Mesenchymal stem cell (in vitro differentiated cells and primary cell): ENCODE measurements around the gene EIF3J.
A peak's percentile ranks its signal among the peaks of the same experiment; 100 is the strongest.

Experiments
- DNase-seq: peaks from one replicate; pipeline ENCODE4 v3.0.0-alpha.2; 2013
- H2AFZ ChIP-seq: one replicate; pipeline ENCODE4 v1.6.1; 2013; ENCODE audit warnings: low read depth, mild to moderate bottlenecking, control low read depth, inconsistent platforms, low read length, moderate library complexity
- H2AK5ac ChIP-seq: 2 replicates; pipeline ENCODE4 v1.6.1; 2013; ENCODE audit warnings: low read length, moderate library complexity, mild to moderate bottlenecking, inconsistent platforms; ENCODE audit not compliant: severe bottlenecking
- H2BK120ac ChIP-seq: one replicate; pipeline ENCODE4 v1.6.1; 2013; ENCODE audit warnings: low read depth, mild to moderate bottlenecking, inconsistent platforms, low read length, moderate library complexity
- H2BK12ac ChIP-seq, 2 experiments: one replicate each; pipeline ENCODE4 v1.6.1; 2013; ENCODE audit warnings: inconsistent platforms in 2 of 2, low read length in 2 of 2, mild to moderate bottlenecking in 2 of 2, moderate library complexity in 2 of 2, control low read depth in 1 of 2
- H2BK15ac ChIP-seq: one replicate; pipeline ENCODE4 v1.6.1; 2013; ENCODE audit warnings: mild to moderate bottlenecking, low read depth, inconsistent platforms; ENCODE audit not compliant: poor library complexity, severe bottlenecking
- H2BK5ac ChIP-seq: 2 replicates; pipeline ENCODE4 v1.6.1; 2013; ENCODE audit warnings: low read depth, mild to moderate bottlenecking, low read length, control low read depth, inconsistent platforms; ENCODE audit not compliant: poor library complexity, severe bottlenecking
- H3K14ac ChIP-seq, 2 experiments: one replicate each; pipeline ENCODE4 v1.6.1; 2013; ENCODE audit warnings: inconsistent platforms in 2 of 2, low read length in 2 of 2, control low read depth in 1 of 2, mild to moderate bottlenecking in 1 of 2, moderate library complexity in 1 of 2
- H3K18ac ChIP-seq, 2 experiments: one replicate each; pipeline ENCODE4 v1.6.1; 2013; ENCODE audit warnings: inconsistent platforms in 2 of 2, low read length in 2 of 2, control low read depth in 1 of 2, low read depth in 1 of 2, mild to moderate bottlenecking in 1 of 2
- H3K23ac ChIP-seq, 2 experiments: one replicate each; pipeline ENCODE4 v1.6.1; 2013; ENCODE audit warnings: inconsistent platforms in 2 of 2, low read length in 2 of 2, mild to moderate bottlenecking in 2 of 2, moderate library complexity in 2 of 2, control low read depth in 1 of 2
- H3K27ac ChIP-seq: 2 replicates; pipeline ENCODE4 v1.5.1; 2013; ENCODE audit warnings: mild to moderate bottlenecking, moderate library complexity, low read length, control low read depth, inconsistent platforms; ENCODE audit not compliant: poor library complexity, severe bottlenecking
- H3K27me3 ChIP-seq, 2 experiments: 2 replicates each; pipeline versions ENCODE4 v1.6.1 to v1.7.0; 2013; ENCODE audit warnings: low read length in 2 of 2, mild to moderate bottlenecking in 2 of 2, moderate library complexity in 2 of 2, control low read depth in 1 of 2, inconsistent platforms in 1 of 2; ENCODE audit not compliant: control insufficient read depth in 1 of 2, insufficient read depth in 1 of 2
- H3K36me3 ChIP-seq, 2 experiments: 2 replicates each; pipeline versions ENCODE4 v1.6.1 to v1.7.0; 2013; ENCODE audit warnings: low read length in 2 of 2, control low read depth in 1 of 2, inconsistent platforms in 1 of 2, low read depth in 1 of 2, mild to moderate bottlenecking in 1 of 2; ENCODE audit not compliant: insufficient read depth in 2 of 2, control insufficient read depth in 1 of 2
- H3K4ac ChIP-seq, 2 experiments: one replicate each; pipeline ENCODE4 v1.6.1; 2013; ENCODE audit warnings: inconsistent platforms in 2 of 2, low read length in 2 of 2, mild to moderate bottlenecking in 2 of 2, moderate library complexity in 2 of 2, control low read depth in 1 of 2, low read depth in 1 of 2
- H3K4me1 ChIP-seq: 2 replicates; pipeline ENCODE4 v1.6.1; 2013; ENCODE audit warnings: low read depth, low read length, control low read depth; ENCODE audit not compliant: control insufficient read depth, insufficient read depth
- H3K4me2 ChIP-seq: 2 replicates; pipeline ENCODE4 v1.6.1; 2013; ENCODE audit warnings: low read length, mild to moderate bottlenecking, inconsistent platforms; ENCODE audit not compliant: poor library complexity, severe bottlenecking
- H3K4me3 ChIP-seq, 2 experiments: 2 replicates each; pipeline versions ENCODE4 v1.5.1 to v1.7.0; 2013; ENCODE audit warnings: low read length in 2 of 2, mild to moderate bottlenecking in 2 of 2, control low read depth in 1 of 2, low read depth in 1 of 2; ENCODE audit not compliant: insufficient read depth in 1 of 2
- H3K79me1 ChIP-seq: replicated peaks from 2 replicates; pipeline ENCODE4 v1.6.1; 2013; ENCODE audit warnings: mild to moderate bottlenecking, control low read depth, low read length, inconsistent platforms; ENCODE audit not compliant: poor library complexity, severe bottlenecking
- H3K9ac ChIP-seq: 2 replicates; pipeline ENCODE4 v1.7.0; 2013; ENCODE audit warnings: mild to moderate bottlenecking, low read length, moderate library complexity
- H3K9me3 ChIP-seq: 2 replicates; pipeline ENCODE4 v1.7.0; 2013; ENCODE audit warnings: mild to moderate bottlenecking, low read length; ENCODE audit not compliant: control insufficient read depth
- H4K8ac ChIP-seq: one replicate; pipeline ENCODE4 v1.6.1; 2013; ENCODE audit warnings: inconsistent platforms, mild to moderate bottlenecking, low read length, moderate library complexity
- H4K91ac ChIP-seq: one replicate; pipeline ENCODE4 v1.6.1; 2013; ENCODE audit warnings: mild to moderate bottlenecking, low read length, inconsistent platforms
- WGBS: methylation state at CpG from one replicate; pipeline ENCODE4 v1.1.7; 2013; ENCODE audit warnings: mixed read lengths; 5-methylcytosine and 5-hydroxymethylcytosine counted together

Gene EIF3J

DNA sequence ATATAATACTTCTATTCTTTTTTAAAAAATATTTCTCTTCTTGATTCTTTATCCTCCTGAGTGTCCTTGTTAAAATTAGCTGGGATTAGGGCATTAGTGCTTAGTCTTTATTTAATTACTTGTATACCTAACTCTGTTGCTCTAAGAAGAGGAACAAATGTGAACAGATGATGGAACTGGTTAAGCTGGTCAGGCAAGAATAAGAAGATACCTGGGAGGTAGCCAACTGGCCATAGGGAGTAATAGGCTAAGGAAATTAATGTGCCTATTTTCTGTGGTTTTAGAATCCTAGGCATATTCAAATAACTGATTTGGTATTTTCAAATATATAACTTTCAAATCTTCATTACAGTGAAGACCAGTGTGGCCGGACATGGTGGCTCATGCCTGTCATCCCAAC is 54.4 kb downstream of the EIF3J start:
- Histone ChIP-seq H3K4me2 (no peak overlapping the region), H2BK5ac (no peak overlapping the region), H3K14ac (no peak overlapping the region), H3K4me3 (no peak overlapping the region), H3K27ac (no peak overlapping the region), H2BK15ac (no peak overlapping the region), H3K27me3 (no peaks in the 10 kb centered on the region), H3K4ac (no peak overlapping the region), H4K91ac (no peak overlapping the region), H3K79me1 (peaks cover 7% of the 10 kb centered on the region), H2AFZ (no peak overlapping the region), H4K8ac (no peak overlapping the region), H2BK120ac (no peak overlapping the region), H3K36me3 (peaks cover 54 to 93% of the 10 kb centered on the region in 2 experiments), H3K23ac (no peak overlapping the region), H2AK5ac (no peak overlapping the region), H3K4me1 (no peaks in the 10 kb centered on the region), H3K9me3 (no peaks in the 10 kb centered on the region), H2BK12ac (no peak overlapping the region), H3K9ac (no peak overlapping the region), H3K18ac (no peak overlapping the region)
- 100% methylated on average over 1 of the region's 1 CpG for WGBS
- no peak for DNase-seq

DNA sequence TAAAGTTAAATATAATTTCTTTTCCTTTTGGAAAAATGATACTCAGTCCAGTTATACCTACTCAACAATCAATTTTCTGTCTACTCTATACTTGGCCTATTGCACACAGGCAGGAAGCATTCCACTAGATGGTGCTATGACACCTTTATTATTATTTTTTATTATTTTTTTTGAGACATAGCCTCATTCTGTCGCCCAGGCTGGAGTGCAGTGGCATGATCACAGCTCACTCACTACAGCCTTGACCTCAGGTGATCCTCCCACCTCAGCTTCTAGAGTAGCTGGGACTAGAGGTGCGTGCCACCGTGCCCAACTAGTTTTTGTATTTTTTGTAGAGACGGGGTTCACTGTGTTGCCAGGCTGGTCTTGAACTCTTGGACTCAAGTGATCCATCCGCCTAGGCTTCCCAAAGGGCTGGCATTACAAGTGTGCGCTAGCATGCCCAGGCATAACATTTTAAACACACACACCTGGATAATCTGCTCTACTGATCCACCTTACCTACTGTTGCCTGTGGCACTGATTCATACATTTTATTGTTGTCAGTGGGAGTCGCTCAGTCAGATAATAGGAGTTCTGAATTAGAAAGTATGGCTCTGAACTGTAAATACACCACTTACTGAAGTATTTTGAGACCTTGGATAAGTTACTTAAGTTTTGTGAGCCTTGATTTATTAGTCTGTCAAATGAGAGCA is 56.2 kb downstream of the EIF3J start:
- no peak overlapping the region for H2AFZ ChIP-seq
- no peak overlapping the region for H2BK12ac ChIP-seq
- H3K18ac ChIP-seq = no peak overlapping the region

DNA sequence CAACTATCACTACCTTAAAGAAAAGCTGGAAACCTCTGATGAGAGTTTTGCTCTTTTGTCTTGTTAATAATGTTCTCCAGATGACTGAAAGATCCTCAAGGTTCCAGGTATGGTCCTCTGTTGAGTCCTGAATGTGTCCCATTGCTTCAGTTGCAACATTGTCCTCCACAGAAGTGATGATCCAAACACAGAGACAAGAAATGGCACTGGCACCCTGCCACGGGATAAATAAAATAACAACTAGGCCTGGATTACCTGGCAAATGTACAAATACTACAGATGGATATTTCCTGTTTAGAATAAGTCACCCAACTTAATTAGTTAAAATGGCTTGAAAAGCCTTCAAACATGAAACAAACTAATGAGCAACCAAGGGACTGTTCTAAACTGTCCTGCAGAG is 58.3 kb downstream of the EIF3J start:
- H4K8ac ChIP-seq = no peak overlapping the region
- H3K27me3 ChIP-seq = no peaks in the 10 kb centered on the region
- no peak overlapping the region for H3K4ac ChIP-seq
- peaks cover 5% of the 10 kb centered on the region for H3K79me1 ChIP-seq
- no peaks in the 10 kb centered on the region for H3K4me1 ChIP-seq
- DNase-seq = peak; percentile 6
- no peak overlapping the region for H3K14ac ChIP-seq
- no peak overlapping the region for H2AK5ac ChIP-seq
- no peak overlapping the region for H2BK120ac ChIP-seq
- no peak overlapping the region for H2BK5ac ChIP-seq
- H3K27ac ChIP-seq = no peak overlapping the region
- no CpG with 5 or more reads among the region's 1 CpG for WGBS
- H3K4me2 ChIP-seq = no peak overlapping the region
- no peak overlapping the region for H3K4me3 ChIP-seq
- H2AFZ ChIP-seq = no peak overlapping the region
- no peak overlapping the region for H3K23ac ChIP-seq
- no peaks in the 10 kb centered on the region for H3K9me3 ChIP-seq
- H3K36me3 ChIP-seq = peaks cover 42 to 92% of the 10 kb centered on the region in 2 experiments
- H3K9ac ChIP-seq = no peak overlapping the region
- no peak overlapping the region for H4K91ac ChIP-seq
- no peak overlapping the region for H2BK15ac ChIP-seq
- H2BK12ac ChIP-seq = no peak overlapping the region
- H3K18ac ChIP-seq = no peak overlapping the region

More for the DNA sequence above, 56.2 kb downstream of the EIF3J start:
- Histone ChIP-seq H3K27ac (no peak overlapping the region), H3K9ac (no peak overlapping the region), H4K91ac (no peak overlapping the region), H4K8ac (no peak overlapping the region), H3K4me2 (no peak overlapping the region), H2BK15ac (no peak overlapping the region), H2BK5ac (no peak overlapping the region), H3K4ac (no peak overlapping the region), H2AK5ac (no peak overlapping the region), H3K79me1 (peaks cover 7% of the 10 kb centered on the region), H3K23ac (no peak overlapping the region), H3K27me3 (no peaks in the 10 kb centered on the region), H3K4me3 (no peak overlapping the region), H3K36me3 (peaks cover 51 to 92% of the 10 kb centered on the region in 2 experiments), H3K4me1 (no peaks in the 10 kb centered on the region), H2BK120ac (no peak overlapping the region), H3K14ac (no peak overlapping the region), H3K9me3 (no peaks in the 10 kb centered on the region)
- peak; percentile 27 for DNase-seq
- 91% methylated on average over 5 of the region's 7 CpGs for WGBS

DNA sequence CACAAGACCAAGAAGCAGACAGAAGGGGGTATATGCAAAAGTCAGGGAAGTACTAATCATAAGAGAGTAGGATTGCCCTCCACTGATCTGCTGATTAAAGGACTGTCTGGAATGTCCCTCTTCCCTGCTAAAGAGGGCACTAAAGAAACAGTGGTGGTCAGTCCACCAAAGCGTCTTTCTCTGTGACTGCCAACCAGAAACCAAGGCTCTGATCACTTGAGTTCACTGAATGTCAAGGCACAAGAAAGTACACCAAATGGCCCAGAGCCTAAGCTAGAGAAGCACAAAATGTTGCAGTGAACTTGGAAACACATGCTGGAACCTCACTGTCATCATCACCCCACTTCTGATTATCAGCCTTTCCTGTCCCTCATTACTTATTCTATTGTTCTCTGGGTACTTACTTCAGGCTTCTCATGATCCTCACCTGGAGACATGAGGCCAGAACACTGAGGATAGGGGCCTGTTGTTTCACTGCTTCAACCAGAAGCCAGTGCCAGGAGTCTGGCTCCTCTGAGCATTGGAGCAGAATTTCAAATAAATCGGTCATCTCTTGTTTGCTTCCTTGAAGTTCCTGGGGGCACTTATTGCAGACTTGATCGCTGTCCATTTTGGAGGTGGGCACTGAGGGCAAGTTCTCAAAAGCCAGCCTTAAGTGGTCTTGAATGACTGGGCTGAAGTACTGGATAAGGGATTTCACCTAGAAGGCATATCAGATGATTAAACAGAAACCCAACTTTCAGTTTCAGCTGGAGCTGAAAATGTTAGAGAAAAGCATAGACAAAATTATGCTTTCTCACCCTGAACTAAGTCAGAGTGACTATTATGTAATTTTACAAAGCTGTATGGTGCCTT is 58.9 kb downstream of the EIF3J start:
- Histone ChIP-seq H2AK5ac (no peak overlapping the region), H3K14ac (no peak overlapping the region), H4K8ac (no peak overlapping the region), H3K79me1 (peaks cover 5% of the 10 kb centered on the region), H2BK12ac (no peak overlapping the region), H3K23ac (no peak overlapping the region), H2BK5ac (no peak overlapping the region), H3K18ac (no peak overlapping the region), H2BK120ac (no peak overlapping the region), H3K27ac (no peak overlapping the region), H3K4me3 (no peak overlapping the region), H3K9me3 (no peaks in the 10 kb centered on the region), H3K36me3 (peaks cover 40 to 92% of the 10 kb centered on the region in 2 experiments), H3K4me1 (no peaks in the 10 kb centered on the region), H2AFZ (no peak overlapping the region), H2BK15ac (no peak overlapping the region), H3K4me2 (no peak overlapping the region), H3K4ac (no peak overlapping the region), H4K91ac (no peak overlapping the region), H3K9ac (no peak overlapping the region), H3K27me3 (no peaks in the 10 kb centered on the region)
- DNase-seq = peak; percentile 11
- 97% methylated on average over 3 of the region's 3 CpGs for WGBS
